Heart left ventricle (tissue), 16 donors: ENCODE results near the gene MARCOL. TPM values are rescaled to one million over a fixed set of nuclear protein-coding genes. Genes with fewer than 3 reads are reported as not detected.
"Not testable (repeated sequence)": the region's sequence is repeated elsewhere in the genome, so short reads cannot be mapped to it uniquely, and the experiment has no call there.

ENCODE experiments used
- ATAC-seq, 4 donors: fragments of 200-7000 bp; cut with Tn5 transposase; one replicate each; pipeline ENCODE4 v1.9.1; 2020 to 2022; ENCODE audit warnings: moderate library complexity in 4 of 4, mild to moderate bottlenecking in 3 of 4, moderate number of reproducible peaks in 1 of 4
- DNase-seq, 5 donors: peaks; one replicate each; pipeline ENCODE4 v3.0.0-alpha.2; 2020
- H3K27ac ChIP-seq, 12 donors: fragments of 200-600 bp; sonication (generic) in 4 of 12; one replicate each; pipeline versions ENCODE4 v1.5.0 to v1.8.0; 2016 to 2022; ENCODE audit warnings: mild to moderate bottlenecking in 2 of 12
- H3K27me3 ChIP-seq, 9 donors: fragments of 200-600 bp; sonication (generic) in 2 of 9; one replicate each; pipeline versions ENCODE4 v1.5.1 to v1.8.0; 2016 to 2022; ENCODE audit warnings: mild to moderate bottlenecking in 3 of 9
- H3K36me3 ChIP-seq, 9 donors: fragments of 200-600 bp; sonication (generic) in 2 of 9; one replicate each; pipeline versions ENCODE4 v1.5.0 to v1.8.0; 2018 to 2022; ENCODE audit warnings: mild to moderate bottlenecking in 2 of 9
- H3K4me1 ChIP-seq, 12 donors: fragments of 200-600 bp; sonication (generic) in 4 of 12; one replicate each; pipeline versions ENCODE4 v1.5.0 to v1.8.0; 2016 to 2022; ENCODE audit warnings: mild to moderate bottlenecking in 3 of 12
- H3K4me3 ChIP-seq, 12 donors: fragments of 200-600 bp; sonication (generic) in 4 of 12; one replicate each; pipeline versions ENCODE4 v1.5.0 to v1.8.0; 2017 to 2022; ENCODE audit warnings: mild to moderate bottlenecking in 9 of 12, moderate library complexity in 4 of 12
- H3K9me3 ChIP-seq, 12 donors: fragments of 200-600 bp; sonication (generic) in 4 of 12; one replicate each; pipeline versions ENCODE4 v1.5.0 to v1.8.0; 2016 to 2022; ENCODE audit warnings: mild to moderate bottlenecking in 1 of 12
- CTCF ChIP-seq, 12 donors: fragments of 200-600 bp; sonication (generic) in 4 of 12; IDR thresholded peaks; one replicate each; pipeline versions ENCODE4 v1.5.0 to v1.8.0; 2018 to 2022; ENCODE audit warnings: antibody characterized with exemption in 12 of 12, mild to moderate bottlenecking in 5 of 12
- POLR2A ChIP-seq, 2 donors: fragments of 450-650 bp; IDR thresholded peaks; one replicate each; pipeline ENCODE4 v1.6.1; 2017; ENCODE audit warnings: antibody characterized with exemption in 2 of 2, mild to moderate bottlenecking in 2 of 2, moderate library complexity in 2 of 2
- WGBS, 4 donors: extraction: QIAGEN DNeasy Blood & Tissue Kit in 2 of 4; methylation state at CpG; one replicate each; pipeline versions ENCODE4 v1.1.5 to v1.1.7; 2013 to 2018; 5-methylcytosine and 5-hydroxymethylcytosine counted together
- intact Hi-C, 10 donors: fragments of 100-400 bp; cut with DNase I; formaldehyde crosslinking; loops; one replicate each; pipeline versions ENCODE4 v1.11.1 to v1.14.2; 2022
- polyA plus RNA-seq, 2 donors: library from polyadenylated mRNA; stranded (reverse); fragments of 200-250 nt; gene quantifications; one replicate each; pipeline ENCODE4 v1.2.3, GENCODE V29; 2013
- total RNA-seq, 9 donors: library from RNA; depleted of rRNA in 2 of 9; stranded (reverse); fragments of >200 nt in 2 of 9; fragmentation: NEBNext Ultra II Directional in 3 of 9; extraction: Animal tissue kit (Norgen Biotek cat#: 25700) in 3 of 9; gene quantifications; one replicate each; pipeline versions ENCODE4 v1.1.0 to v1.2.4, GENCODE V29; 2016 to 2023
- donor health status: ischemic (EF 13 %, LVEDD 7.1; RV severe dilation, severe dysfunction).
- donor health status: healthy with polysubstance abuse.
- donor health status: DM: no; HTN: yes; CAD: no.
- donor health status: DM: no; HTN: no; CAD: no.
- donor health status: ischemic (EF 25% LVEDD 6.9; RV normal size, moderate dysfunction).
- donor health status: ischemic (EF 25% LVEDD 5.7; RV mildly dilated, moderate dysfunction).
- donor health status: healthy.
- donor health status: DM: yes; HTN: yes; CAD: no.
- donor health status: ischemic (EF 35%, LVEDD 5.7; RV mildly dilated, moderate dysfunction).
- donor health status: nonischemic (EF 11% LVEDD 7.7; RV severe dilation, severe dysfunction).
- donor health status: DM: yes; HTN: yes; CAD: no.
- donor health status: PGD.
- donor health status: ischemic (EF 29% LVEDD 5.4; RV normal size, mild dysfunction).
- donor health status: nonischemic (EF 23%, LVEDD 6.1; RV moderate dilation, normal function).

MARCOL gene
- total and polyA plus RNA-seq, 11 donors: not detected

DNA sequence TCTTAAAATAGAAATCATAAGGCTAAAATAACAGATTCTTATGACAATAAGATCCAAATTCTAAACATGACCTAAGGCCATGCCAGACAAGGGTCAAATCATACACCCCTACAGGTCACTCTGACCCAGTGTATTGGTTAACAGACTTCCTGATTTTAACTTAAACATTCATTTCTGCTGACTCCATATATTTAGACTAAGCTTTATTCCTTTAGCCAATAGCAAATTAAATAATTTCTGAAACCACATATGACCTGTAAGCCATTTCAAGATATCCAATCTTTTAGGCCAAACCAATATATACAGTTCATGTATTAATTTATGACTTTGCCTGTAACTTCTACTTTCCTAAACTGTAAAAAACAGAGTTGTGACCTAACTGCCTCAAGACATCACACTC lies 22.9 kb downstream of the MARCOL start:
- Histone ChIP-seq H3K27me3 (no peaks in the 10 kb centered on the region), H3K4me3 (no peak overlapping the region), H3K36me3 (no peaks in the 10 kb centered on the region), H3K27ac (no peak overlapping the region), H3K9me3 (peaks cover 0 to 41% (median 20%) of the 10 kb centered on the region in 12 donors), H3K4me1 (no peaks in the 10 kb centered on the region)
- intact Hi-C loops: no loop called here
- no peak for ATAC-seq
- no peak for TF ChIP-seq CTCF (IDR thresholded peaks at IDR 0.05)
- no peak for TF ChIP-seq POLR2A (IDR thresholded peaks at IDR 0.05)
- no peak for DNase-seq

DNA sequence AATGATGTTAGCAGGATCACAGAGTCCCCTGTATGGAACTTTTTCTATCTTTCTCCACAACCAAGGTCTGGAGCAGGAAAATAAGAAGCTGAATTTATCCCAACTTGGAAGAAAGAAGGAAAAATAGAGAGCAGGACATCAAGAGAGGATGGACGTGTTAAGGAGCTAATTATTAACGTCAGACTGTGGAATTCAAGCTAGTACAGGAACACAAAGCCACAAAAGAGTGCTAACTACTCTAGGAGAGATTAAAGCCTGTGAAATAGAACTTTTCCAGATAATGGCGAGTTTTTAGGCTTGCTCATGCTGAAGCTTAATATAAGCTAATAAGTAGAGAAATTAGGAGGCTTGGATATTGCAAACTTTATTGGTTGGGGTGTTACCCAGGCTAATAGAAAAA lies 29.6 kb downstream of the MARCOL start:
- H3K36me3 ChIP-seq: no peaks in the 10 kb centered on the region
- WGBS, 4 donors: 55 to 71% (median 68%) methylated on average over 3 of the region's 3 CpGs
- no peaks in the 10 kb centered on the region for H3K4me1 ChIP-seq
- H3K27me3 ChIP-seq: no peaks in the 10 kb centered on the region
- H3K9me3 ChIP-seq: peaks cover 0 to 14% (median 3%) of the 10 kb centered on the region in 12 donors
- ATAC-seq (no peak), DNase-seq (no peak)
- H3K4me3 ChIP-seq: no peak overlapping the region
- TF ChIP-seq CTCF (IDR thresholded peaks at IDR 0.05) (no peak), POLR2A (IDR thresholded peaks at IDR 0.05) (no peak)
- intact Hi-C loops: no loop called here
- H3K27ac ChIP-seq: no peak overlapping the region

GRCh38 chr5:148268566-148268965 lies 30.2 kb downstream of the MARCOL start, which contains the start of gene SPINK13:
TSS of gene SPINK13 (plus strand) at chr5:148268794. CDS start at chr5:148270073, 1,279 bp downstream.
- 72 to 87% (median 84%) methylated on average over 4 of the region's 4 CpGs for WGBS, 4 donors
- TF ChIP-seq POLR2A (IDR thresholded peaks at IDR 0.05): no peak
- TF ChIP-seq CTCF (IDR thresholded peaks at IDR 0.05): no peak
- no peaks in the 10 kb centered on the region for H3K36me3 ChIP-seq
- no peak within 1 kb of the TSS for H3K4me3 ChIP-seq
- DNase-seq (no peak), ATAC-seq (peak in 3 of 4 donors; percentile 32 to 72 (median 68))
- H3K9me3 ChIP-seq: peaks cover 0 to 14% (median 3%) of the 10 kb centered on the region in 12 donors
- no peaks in the 10 kb centered on the region for H3K27me3 ChIP-seq
- intact Hi-C loops: no loop called here
- no peak within 1 kb of the TSS for H3K27ac ChIP-seq
- H3K4me1 ChIP-seq: no peaks in the 10 kb centered on the region

DNA sequence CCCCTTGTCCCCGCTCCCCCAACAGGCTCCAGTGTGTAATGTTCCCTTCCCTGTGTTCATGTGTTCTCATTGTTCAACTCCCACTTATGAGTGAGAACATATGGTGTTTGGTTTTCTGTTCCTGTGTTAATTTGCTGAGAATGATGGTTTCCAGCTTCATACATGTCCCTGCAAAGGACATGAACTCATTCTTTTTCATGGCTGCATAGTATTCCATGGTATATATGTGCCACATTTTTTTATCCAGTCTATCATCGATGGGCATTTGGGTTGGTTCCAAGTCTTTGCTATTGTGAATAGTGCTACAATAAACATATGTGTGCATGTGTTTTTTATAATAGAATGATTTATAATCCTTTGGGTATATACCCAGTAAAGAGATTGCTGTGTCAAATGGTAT lies 36.8 kb downstream of the MARCOL start:
- H3K36me3 ChIP-seq, H3K27me3 ChIP-seq, intact Hi-C loops, H3K4me3 ChIP-seq, DNase-seq, H3K4me1 ChIP-seq, ATAC-seq, H3K27ac ChIP-seq: not testable (repeated sequence)
- peaks cover 0 to 49% (median 12%) of the 10 kb centered on the region in 12 donors for H3K9me3 ChIP-seq
- whole genome bisulfite sequencing, 4 donors: 86 to 95% (median 93%) methylated on average over 2 of the region's 2 CpGs

DNA sequence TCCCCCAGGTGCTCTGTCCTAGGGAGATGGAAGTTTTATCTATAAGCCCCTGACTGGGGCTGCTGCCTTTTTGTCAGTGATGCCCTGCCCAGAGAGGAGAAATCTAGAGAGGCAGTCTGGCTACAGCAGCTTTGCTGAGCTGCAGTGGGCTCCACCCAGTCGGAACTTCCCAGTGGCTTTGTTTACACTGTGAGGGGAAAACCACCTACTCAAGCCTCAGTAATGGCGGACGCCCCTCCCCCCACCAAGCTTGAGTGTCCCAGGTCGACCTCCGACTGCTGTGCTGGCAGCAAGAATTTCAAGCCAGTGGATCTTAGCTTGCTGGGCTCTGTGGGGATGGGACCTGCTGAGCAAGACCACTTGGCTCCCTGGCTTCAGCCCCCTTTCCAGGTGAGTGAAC lies 42.6 kb downstream of the MARCOL start:
- intact Hi-C loops: loop anchor here in 1 of 10 donors (10.0 kb wide), 1 partner anchor 444 kb away; no protein-coding TSS in a partner anchor
- H3K4me3 ChIP-seq, H3K36me3 ChIP-seq, H3K4me1 ChIP-seq, H3K27me3 ChIP-seq, ATAC-seq, DNase-seq, H3K27ac ChIP-seq: not testable (repeated sequence)
- WGBS, 4 donors: 38 to 52% (median 49%) methylated on average over 4 to 5 of the region's 5 CpGs
- peaks cover 0 to 45% (median 11%) of the 10 kb centered on the region in 12 donors for H3K9me3 ChIP-seq

DNA sequence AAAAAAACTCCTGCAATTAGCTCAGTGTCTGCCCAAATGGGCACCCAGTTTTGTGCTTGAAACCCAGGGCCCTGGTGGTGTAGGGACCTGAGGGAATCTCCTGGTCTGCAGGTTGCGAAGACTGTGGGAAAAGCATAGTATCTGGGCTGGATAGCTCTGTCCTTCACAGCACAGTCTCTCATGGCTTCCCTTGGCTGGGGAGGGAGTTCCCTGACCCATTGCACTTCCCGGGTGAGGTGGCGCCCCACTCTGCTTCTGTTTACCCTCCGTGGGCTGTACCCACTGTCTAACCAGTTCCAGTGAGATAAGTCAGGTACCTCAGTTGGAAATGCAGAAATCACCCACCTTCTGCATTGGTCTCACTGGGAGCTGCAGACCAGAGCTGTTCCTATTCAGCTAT lies 43.0 kb downstream of the MARCOL start:
- not testable (repeated sequence) for H3K36me3 ChIP-seq, DNase-seq, H3K4me3 ChIP-seq, ATAC-seq, H3K4me1 ChIP-seq, H3K27ac ChIP-seq, H3K27me3 ChIP-seq
- intact Hi-C loops: loop anchor here in 1 of 10 donors (10.0 kb wide), 1 partner anchor 443 kb away; no protein-coding TSS in a partner anchor
- peaks cover 0 to 41% (median 11%) of the 10 kb centered on the region in 12 donors for H3K9me3 ChIP-seq
- WGBS, 4 donors: 86 to 100% (median 96%) methylated on average over 3 to 4 of the region's 4 CpGs
